Immature natural killer cell (primary cell): ENCODE data around the gene NUBPL. TPM values are rescaled to one million over a fixed set of nuclear protein-coding genes. Genes with fewer than 3 reads are reported as not detected.

Source experiments
- DNase-seq, 3 donors: peaks; one replicate each; pipeline ENCODE4 v3.0.0; 2022; ENCODE audit warnings: mixed read lengths in 1 of 3
- H3K27ac Mint-ChIP-seq, 6 donors: one replicate each; pipeline ENCODE4 v1.8.0; 2020; ENCODE audit warnings: mixed read lengths in 6 of 6, mild to moderate bottlenecking in 5 of 6, inconsistent platforms in 4 of 6, moderate library complexity in 3 of 6
- H3K27me3 Mint-ChIP-seq, 3 donors: one replicate each; pipeline ENCODE4 v1.8.0; 2020 to 2021; ENCODE audit warnings: low read depth in 3 of 3, mild to moderate bottlenecking in 3 of 3, mixed read lengths in 3 of 3, moderate library complexity in 3 of 3, inconsistent platforms in 1 of 3
- H3K36me3 Mint-ChIP-seq, 3 donors: one replicate each; pipeline ENCODE4 v1.8.0; 2020; ENCODE audit warnings: mixed read lengths in 3 of 3, inconsistent platforms in 2 of 3, mild to moderate bottlenecking in 2 of 3
- H3K4me1 Mint-ChIP-seq, 2 donors: one replicate each; pipeline ENCODE4 v1.8.0; 2020; ENCODE audit warnings: inconsistent platforms in 2 of 2, mild to moderate bottlenecking in 2 of 2, mixed read lengths in 2 of 2, moderate library complexity in 1 of 2
- H3K4me3 Mint-ChIP-seq, 5 donors: one replicate each; pipeline ENCODE4 v1.8.0; 2020; ENCODE audit warnings: mild to moderate bottlenecking in 5 of 5, mixed read lengths in 5 of 5, inconsistent platforms in 3 of 5, moderate library complexity in 3 of 5
- H3K9me3 Mint-ChIP-seq, 6 donors: one replicate each; pipeline ENCODE4 v1.8.0; 2020; ENCODE audit warnings: mild to moderate bottlenecking in 6 of 6, mixed read lengths in 6 of 6, inconsistent platforms in 4 of 6, moderate library complexity in 3 of 6
- polyA plus RNA-seq, 3 donors: library from polyadenylated mRNA; unstranded; fragments of 300-500 nt; fragmentation: Illumina TruSeq; gene quantifications; one replicate each; pipeline ENCODE4 v1.2.3, GENCODE V29; 2021

NUBPL gene
- polyA plus RNA-seq = 1 to 10 TPM; 5.7 to 7.1 (median 5.9) TPM

GRCh38 chr14:31561155-31561846 lies at the start of gene NUBPL:
Gene NUBPL, plus strand, starts transcription at chr14:31561404. Its CDS starts 36 bp downstream, at chr14:31561440.
- Mint-ChIP-seq H3K9me3 (no peaks in the 10 kb centered on the region), H3K27me3 (peaks cover 10 to 17% (median 12%) of the 10 kb centered on the region in 3 donors), H3K4me1 (peaks cover 22 to 29% of the 10 kb centered on the region in 2 donors), H3K36me3 (no peaks in the 10 kb centered on the region), H3K27ac (peak within 1 kb of the TSS; percentile 91 to 97 (median 95)), H3K4me3 (peak within 1 kb of the TSS; percentile 88 to 96 (median 91))
- DNase-seq = peak; percentile 98

- no peak for DNase-seq
- H3K27me3 Mint-ChIP-seq = peaks cover 3 to 13% (median 4%) of the 10 kb centered on the region in 3 donors
- no peaks in the 10 kb centered on the region for H3K4me1 Mint-ChIP-seq
- no peaks in the 10 kb centered on the region for H3K36me3 Mint-ChIP-seq
- no peak overlapping the region for H3K27ac Mint-ChIP-seq
- no peaks in the 10 kb centered on the region for H3K9me3 Mint-ChIP-seq
- no peak overlapping the region for H3K4me3 Mint-ChIP-seq
These were observed 34.1 kb upstream of the NUBPL start for GRCh38 chr14:31527087-31527486.

GRCh38 chr14:31527546-31527945 lies 33.7 kb upstream of the NUBPL start:
- no peak for DNase-seq
- H3K27me3 Mint-ChIP-seq = peaks cover 3 to 13% (median 4%) of the 10 kb centered on the region in 3 donors
- no peaks in the 10 kb centered on the region for H3K4me1 Mint-ChIP-seq
- no peaks in the 10 kb centered on the region for H3K9me3 Mint-ChIP-seq
- H3K27ac Mint-ChIP-seq = no peak overlapping the region
- no peaks in the 10 kb centered on the region for H3K36me3 Mint-ChIP-seq
- H3K4me3 Mint-ChIP-seq = no peak overlapping the region

GRCh38 chr14:31529053-31529452 lies 32.2 kb upstream of the NUBPL start:
- Mint-ChIP-seq H3K4me1 (no peaks in the 10 kb centered on the region), H3K9me3 (no peaks in the 10 kb centered on the region), H3K27me3 (peaks cover 1 to 17% (median 4%) of the 10 kb centered on the region in 3 donors), H3K36me3 (no peaks in the 10 kb centered on the region), H3K4me3 (no peak overlapping the region), H3K27ac (no peak overlapping the region)
- no peak for DNase-seq

GRCh38 chr14:31530136-31530535 lies 31.1 kb upstream of the NUBPL start:
- Mint-ChIP-seq H3K27ac (no peak overlapping the region), H3K4me3 (no peak overlapping the region), H3K27me3 (peaks cover 1 to 17% (median 2%) of the 10 kb centered on the region in 3 donors), H3K36me3 (no peaks in the 10 kb centered on the region), H3K9me3 (no peaks in the 10 kb centered on the region), H3K4me1 (no peaks in the 10 kb centered on the region)
- DNase-seq = no peak

GRCh38 chr14:31536201-31536960 lies 24.8 kb upstream of the NUBPL start:
- Mint-ChIP-seq H3K36me3 (no peaks in the 10 kb centered on the region), H3K27ac (no peak overlapping the region), H3K9me3 (peaks cover 0 to 1% (median 0%) of the 10 kb centered on the region in 6 donors), H3K4me1 (no peaks in the 10 kb centered on the region), H3K27me3 (peaks cover 2 to 16% (median 3%) of the 10 kb centered on the region in 3 donors), H3K4me3 (no peak overlapping the region)
- DNase-seq = no peak

- DNase-seq = no peak
- H3K9me3 Mint-ChIP-seq = peaks cover 0 to 1% (median 0%) of the 10 kb centered on the region in 6 donors
- H3K27ac Mint-ChIP-seq = no peak overlapping the region
- H3K4me1 Mint-ChIP-seq = no peaks in the 10 kb centered on the region
- H3K36me3 Mint-ChIP-seq = no peaks in the 10 kb centered on the region
- peaks cover 1 to 3% (median 3%) of the 10 kb centered on the region in 3 donors for H3K27me3 Mint-ChIP-seq
- H3K4me3 Mint-ChIP-seq = no peak overlapping the region
These were observed 19.5 kb upstream of the NUBPL start for GRCh38 chr14:31541702-31542101.

- H3K4me3 Mint-ChIP-seq = no peak overlapping the region
- peaks cover 0 to 1% (median 0%) of the 10 kb centered on the region in 6 donors for H3K9me3 Mint-ChIP-seq
- no peak overlapping the region for H3K27ac Mint-ChIP-seq
- peaks cover 0 to 9% (median 3%) of the 10 kb centered on the region in 3 donors for H3K27me3 Mint-ChIP-seq
- DNase-seq = no peak
- H3K36me3 Mint-ChIP-seq = no peaks in the 10 kb centered on the region
- no peaks in the 10 kb centered on the region for H3K4me1 Mint-ChIP-seq
These were observed 17.0 kb upstream of the NUBPL start for GRCh38 chr14:31543969-31544799.

GRCh38 chr14:31544816-31545215 lies 16.4 kb upstream of the NUBPL start:
- no peak overlapping the region for H3K27ac Mint-ChIP-seq
- no peak overlapping the region for H3K4me3 Mint-ChIP-seq
- no peaks in the 10 kb centered on the region for H3K36me3 Mint-ChIP-seq
- peaks cover 0 to 4% (median 0%) of the 10 kb centered on the region in 6 donors for H3K9me3 Mint-ChIP-seq
- H3K27me3 Mint-ChIP-seq = peaks cover 0 to 10% (median 3%) of the 10 kb centered on the region in 3 donors
- DNase-seq = no peak
- H3K4me1 Mint-ChIP-seq = no peaks in the 10 kb centered on the region

GRCh38 chr14:31545328-31545727 lies 15.9 kb upstream of the NUBPL start:
- H3K4me3 Mint-ChIP-seq = no peak overlapping the region
- H3K27ac Mint-ChIP-seq = no peak overlapping the region
- peaks cover 0 to 15% (median 3%) of the 10 kb centered on the region in 3 donors for H3K27me3 Mint-ChIP-seq
- H3K36me3 Mint-ChIP-seq = no peaks in the 10 kb centered on the region
- peaks cover 0 to 4% (median 0%) of the 10 kb centered on the region in 6 donors for H3K9me3 Mint-ChIP-seq
- no peaks in the 10 kb centered on the region for H3K4me1 Mint-ChIP-seq
- no peak for DNase-seq

- no peaks in the 10 kb centered on the region for H3K36me3 Mint-ChIP-seq
These were observed 11.4 kb upstream of the NUBPL start for GRCh38 chr14:31549817-31550216.

GRCh38 chr14:31550589-31550988 lies 10.6 kb upstream of the NUBPL start:
- Mint-ChIP-seq H3K4me1 (no peaks in the 10 kb centered on the region), H3K4me3 (no peak overlapping the region), H3K36me3 (no peaks in the 10 kb centered on the region), H3K9me3 (peaks cover 0 to 4% (median 0%) of the 10 kb centered on the region in 6 donors), H3K27ac (no peak overlapping the region), H3K27me3 (peaks cover 0 to 24% (median 0%) of the 10 kb centered on the region in 3 donors)
- no peak for DNase-seq

More at GRCh38 chr14:31549817-31550216, 11.4 kb upstream of the NUBPL start:
- Mint-ChIP-seq H3K4me1 (no peaks in the 10 kb centered on the region), H3K27me3 (peaks cover 0 to 24% (median 3%) of the 10 kb centered on the region in 3 donors), H3K27ac (no peak overlapping the region), H3K9me3 (peaks cover 0 to 4% (median 0%) of the 10 kb centered on the region in 6 donors), H3K4me3 (no peak overlapping the region)
- no peak for DNase-seq

GRCh38 chr14:31556191-31556590 lies 5.0 kb upstream of the NUBPL start:
- Mint-ChIP-seq H3K9me3 (no peaks in the 10 kb centered on the region), H3K27me3 (peaks cover 5 to 15% (median 6%) of the 10 kb centered on the region in 3 donors), H3K27ac (no peak overlapping the region), H3K36me3 (no peaks in the 10 kb centered on the region), H3K4me1 (peaks cover 9% of the 10 kb centered on the region in 2 donors), H3K4me3 (no peak overlapping the region)
- DNase-seq = no peak
